ENCODE results near the gene TPO.

Gene TPO

GRCh38 chr2:1421731-1422130 lies 8.5 kb downstream of the TPO start:
- TF ChIP-seq CTCF (IDR thresholded peaks at IDR 0.05) (no peak), ZFX (IDR thresholded peaks at IDR 0.05; ENCODE audit: borderline replicate concordance) (no peak)

GRCh38 chr2:1422131-1422530 lies 8.9 kb downstream of the TPO start:
- no peak overlapping the region for H3K27ac ChIP-seq
- TF ChIP-seq CTCF (IDR thresholded peaks at IDR 0.05) (no peak), ZFX (IDR thresholded peaks at IDR 0.05; ENCODE audit: borderline replicate concordance) (no peak)

More at GRCh38 chr2:1421731-1422130, 8.5 kb downstream of the TPO start:
- no peak overlapping the region for H3K27ac ChIP-seq

DNA sequence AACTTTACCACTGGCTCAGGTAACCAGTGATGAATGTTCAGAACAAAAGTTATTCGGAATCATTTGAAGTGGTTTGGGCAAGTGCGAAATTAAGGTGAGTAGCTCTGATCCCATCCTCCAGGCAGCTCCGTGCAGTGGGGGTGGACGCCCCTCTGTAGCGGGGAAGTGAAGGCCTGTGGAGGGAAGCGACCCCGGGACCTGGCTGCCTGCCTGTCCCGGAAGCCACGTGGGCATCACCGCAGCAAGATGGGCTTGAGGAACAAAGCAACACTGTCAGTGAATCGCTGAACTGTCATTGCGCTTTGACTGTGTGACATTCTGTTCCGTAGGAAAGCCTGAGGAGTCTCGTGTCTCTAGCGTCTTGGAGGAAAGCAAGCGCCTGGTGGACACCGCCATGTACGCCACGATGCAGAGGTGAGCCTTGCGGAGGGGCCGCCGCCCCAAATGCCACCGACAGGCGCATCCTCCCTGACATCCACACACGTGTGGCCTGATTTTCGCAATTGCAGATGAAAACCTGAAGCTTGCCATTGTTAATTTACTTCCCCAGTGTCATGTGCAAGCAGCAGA lies 9.5 kb downstream of the TPO start:
- no peak overlapping the region for H3K27ac ChIP-seq
- TF ChIP-seq ZFX (IDR thresholded peaks at IDR 0.05; ENCODE audit: borderline replicate concordance) (no peak), CTCF (IDR thresholded peaks at IDR 0.05) (no peak)

DNA sequence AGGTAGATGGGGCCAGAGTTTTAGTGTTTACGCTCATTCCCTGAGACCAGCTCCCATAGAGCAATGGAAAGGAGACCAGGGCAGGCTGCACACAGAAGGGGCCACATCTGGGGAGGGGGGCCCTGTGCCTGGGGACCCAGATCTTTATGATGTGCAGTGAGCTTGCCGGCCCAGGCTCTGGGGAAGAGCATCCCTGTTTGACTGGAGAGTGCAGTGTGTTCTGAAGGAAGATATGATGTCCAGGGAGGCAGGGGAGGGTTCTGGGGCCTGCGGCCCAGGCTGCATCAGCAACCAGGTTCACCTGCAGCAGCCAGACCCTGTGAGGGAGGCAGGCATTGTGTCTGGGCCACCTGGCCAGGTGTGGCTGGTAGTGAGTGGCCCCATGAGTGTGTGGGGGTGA lies 13.8 kb downstream of the TPO start:
- H3K27ac ChIP-seq = no peak overlapping the region
- TF ChIP-seq ZFX (IDR thresholded peaks at IDR 0.05; ENCODE audit: borderline replicate concordance) = no peak
- no peak for TF ChIP-seq CTCF (IDR thresholded peaks at IDR 0.05)

DNA sequence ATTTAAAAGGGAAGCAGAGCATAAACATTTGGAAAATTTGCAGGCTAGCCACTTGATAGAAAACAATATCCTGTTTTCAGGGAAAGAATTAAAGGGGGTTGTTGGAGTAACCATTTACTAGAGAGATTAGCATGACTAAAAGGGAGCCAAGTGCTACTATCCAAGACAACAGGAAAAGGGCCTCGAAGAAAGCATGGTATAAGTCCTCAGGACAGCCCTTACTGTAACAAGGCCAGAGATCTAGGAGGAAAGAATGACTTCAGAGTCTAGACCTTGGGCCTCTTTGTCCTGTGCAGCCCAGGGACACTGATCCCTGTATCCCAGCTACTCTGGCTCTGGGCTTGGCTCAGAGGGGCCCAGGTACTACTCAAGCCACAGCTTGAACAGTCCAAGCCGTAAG lies 16.6 kb downstream of the TPO start:
- no peak overlapping the region for H3K27ac ChIP-seq
- no peak for TF ChIP-seq ZFX (IDR thresholded peaks at IDR 0.05; ENCODE audit: borderline replicate concordance)

DNA sequence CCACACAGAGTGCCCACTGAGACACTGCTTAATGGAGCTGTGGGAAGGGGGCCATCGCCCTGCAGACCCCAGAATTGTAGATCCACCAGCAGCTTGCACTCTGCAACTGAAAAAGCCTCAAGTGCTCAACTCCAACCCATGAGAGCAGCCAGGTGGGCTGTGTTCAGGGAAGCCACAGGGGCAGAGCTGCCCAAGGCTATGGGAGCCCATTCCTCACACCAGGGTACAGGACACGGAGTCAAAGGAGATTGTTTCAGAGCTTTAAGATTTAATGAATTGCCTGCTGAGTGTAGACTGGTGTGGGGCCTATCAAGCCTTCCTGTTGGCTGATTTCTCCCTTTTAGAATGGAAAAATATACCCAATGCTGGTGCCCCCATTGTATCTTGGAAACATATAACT lies 17.2 kb downstream of the TPO start:
- no peak overlapping the region for H3K27ac ChIP-seq
- TF ChIP-seq CTCF (IDR thresholded peaks at IDR 0.05) = no peak
- no peak for TF ChIP-seq ZFX (IDR thresholded peaks at IDR 0.05; ENCODE audit: borderline replicate concordance)

GRCh38 chr2:1431886-1432400 lies 18.7 kb downstream of the TPO start:
- H3K27ac ChIP-seq = no peak overlapping the region
- no peak for TF ChIP-seq ZFX (IDR thresholded peaks at IDR 0.05; ENCODE audit: borderline replicate concordance)
- TF ChIP-seq CTCF (IDR thresholded peaks at IDR 0.05) = no peak

- TF ChIP-seq ZFX (IDR thresholded peaks at IDR 0.05; ENCODE audit: borderline replicate concordance) (no peak), CTCF (IDR thresholded peaks at IDR 0.05) (no peak)
Measured at GRCh38 chr2:1432726-1433125, 19.5 kb downstream of the TPO start.

More at GRCh38 chr2:1432726-1433125, 19.5 kb downstream of the TPO start:
- no peak overlapping the region for H3K27ac ChIP-seq

Data from 22Rv1 (cell line).